Non-pigmented ciliary epithelial cell (primary cell): ENCODE results near the gene KIFC1.
"Not testable (repeated sequence)": the region's sequence is repeated elsewhere in the genome, so short reads cannot be mapped to it uniquely, and the experiment has no call there.

Experiments used
- DNase-seq: peaks from one replicate; pipeline ENCODE4 v3.0.0-alpha.2; 2010; ENCODE audit warnings: low read depth

The KIFC1 gene

GRCh38 chr6:33373960-33374910 is 17.4 kb upstream of the KIFC1 start:
- no peak for DNase-seq

- DNase-seq, result peak; percentile 54
Measured at GRCh38 chr6:33375143-33375671, 16.4 kb upstream of the KIFC1 start.

DNA sequence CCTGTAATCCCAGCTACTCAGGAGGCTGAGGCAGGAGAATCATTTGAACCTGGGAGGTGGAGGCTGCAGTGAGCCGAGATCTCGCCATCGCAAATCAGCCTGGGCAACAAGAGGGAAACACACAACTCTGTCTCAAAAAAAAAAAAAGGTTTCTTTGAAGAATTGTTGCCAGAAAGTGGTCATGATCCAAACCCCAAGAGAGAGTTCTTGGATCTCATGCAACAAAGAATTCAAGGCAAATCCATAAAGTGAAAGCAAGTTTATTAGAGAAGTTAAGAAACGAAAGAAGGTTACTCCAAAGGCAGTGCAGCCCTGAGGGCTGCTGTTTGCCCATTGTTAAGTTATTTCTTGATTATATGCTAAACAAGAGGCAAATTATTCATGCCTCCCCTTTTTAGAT is 14.5 kb upstream of the KIFC1 start:
- no peak for DNase-seq

DNA sequence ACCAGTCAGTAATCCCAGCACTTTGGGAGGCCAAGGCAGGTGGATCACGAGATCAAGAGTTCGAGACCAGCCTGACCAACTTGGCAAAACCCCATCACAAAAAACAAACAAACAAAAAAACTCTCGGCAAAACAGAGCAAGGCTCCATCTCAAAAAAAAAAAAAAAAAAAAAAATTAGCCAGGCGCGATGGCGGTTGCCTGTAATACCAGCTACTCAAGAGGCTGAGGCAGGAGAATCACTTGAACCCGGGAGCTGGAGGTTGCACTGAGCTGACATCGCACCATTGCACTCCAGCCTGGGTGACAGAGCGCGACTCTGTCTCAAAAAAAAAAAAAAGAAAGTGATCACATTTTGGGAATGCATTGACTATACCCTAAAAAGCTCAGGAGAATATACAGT is 12.4 kb upstream of the KIFC1 start:
- not testable (repeated sequence) for DNase-seq

GRCh38 chr6:33380272-33380981 is 11.2 kb upstream of the KIFC1 start:
- no peak for DNase-seq

DNA sequence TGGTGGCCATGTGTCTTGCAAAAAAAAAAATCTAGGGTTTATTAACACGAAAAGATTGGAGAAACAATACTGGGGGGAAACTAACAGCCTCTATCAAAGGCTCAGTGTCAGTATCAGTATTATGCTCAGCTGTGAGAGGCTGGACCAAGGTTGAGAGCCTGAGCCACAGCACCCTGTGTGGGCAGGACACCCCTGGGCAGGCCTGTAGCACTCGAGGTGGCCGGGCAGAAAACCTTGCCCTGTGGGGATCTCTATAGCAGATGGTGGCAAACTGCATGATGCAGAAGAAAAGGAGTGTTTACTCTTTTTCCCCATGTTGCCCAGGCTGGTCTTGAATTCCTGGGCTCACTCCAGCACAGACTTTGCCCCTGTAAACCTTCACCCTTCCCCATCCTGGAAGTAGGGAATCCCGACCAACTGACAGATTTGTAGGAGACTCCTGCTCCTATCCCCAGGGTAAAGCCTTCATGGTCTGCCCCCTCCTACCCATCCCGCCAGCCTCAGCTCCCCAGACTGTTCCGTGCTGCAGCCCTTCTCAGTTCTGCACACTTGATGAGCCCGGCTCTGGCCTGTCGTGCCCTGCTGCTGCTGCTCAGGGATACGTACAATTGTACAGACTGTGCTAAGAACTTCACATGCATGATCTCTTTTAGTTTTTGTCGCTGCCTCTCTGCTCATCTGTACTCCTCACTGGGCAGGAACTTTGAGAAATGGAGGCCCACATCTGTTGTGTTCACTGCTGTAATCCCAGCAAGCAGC is 8.0 kb upstream of the KIFC1 start:
- DNase-seq, result no peak

DNA sequence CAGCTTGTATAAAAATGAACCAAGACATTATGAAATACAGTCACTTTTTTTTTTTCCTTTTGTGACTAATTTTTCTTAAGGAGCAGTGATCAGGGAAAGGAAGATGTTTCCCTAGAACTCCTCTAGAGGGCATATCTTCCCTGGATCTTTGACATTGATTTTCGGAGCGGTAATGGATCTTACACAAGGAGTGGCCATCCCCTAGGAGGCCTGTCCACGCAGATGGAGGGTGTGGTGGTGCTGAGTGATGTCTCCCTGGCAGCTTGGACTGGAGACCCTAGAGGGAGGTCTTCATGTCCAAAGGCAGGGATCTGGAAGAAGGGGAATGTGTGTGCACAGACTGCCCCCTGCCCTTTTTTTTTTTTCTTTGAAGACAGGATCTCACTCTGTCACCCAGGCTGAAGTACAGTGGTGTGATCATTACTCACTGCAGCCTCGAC is 7.0 kb upstream of the KIFC1 start:
- DNase-seq, result no peak

DNA sequence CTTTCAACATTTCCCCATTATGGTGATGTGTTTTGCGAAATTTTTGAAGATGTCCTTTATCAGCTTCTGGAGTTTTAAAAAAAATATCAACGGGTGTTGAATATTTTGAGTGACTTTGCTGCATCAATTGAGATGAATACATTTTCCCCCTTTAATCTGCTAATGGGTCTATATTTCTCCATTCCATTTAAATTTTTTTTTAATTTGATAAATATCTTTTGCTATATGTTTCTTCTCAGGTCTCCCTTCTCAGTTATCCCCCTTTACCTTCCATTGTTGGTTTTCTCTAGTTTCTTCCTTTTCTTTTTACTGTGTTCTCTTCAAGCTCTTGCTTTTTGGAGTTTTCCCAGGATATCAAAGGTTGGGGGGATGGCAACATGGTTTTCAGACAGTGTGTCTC is 1.4 kb upstream of the KIFC1 start:
- no peak for DNase-seq

- no peak for DNase-seq
Measured at GRCh38 chr6:33390767-33391277, 801 bp upstream of the KIFC1 start.

DNA sequence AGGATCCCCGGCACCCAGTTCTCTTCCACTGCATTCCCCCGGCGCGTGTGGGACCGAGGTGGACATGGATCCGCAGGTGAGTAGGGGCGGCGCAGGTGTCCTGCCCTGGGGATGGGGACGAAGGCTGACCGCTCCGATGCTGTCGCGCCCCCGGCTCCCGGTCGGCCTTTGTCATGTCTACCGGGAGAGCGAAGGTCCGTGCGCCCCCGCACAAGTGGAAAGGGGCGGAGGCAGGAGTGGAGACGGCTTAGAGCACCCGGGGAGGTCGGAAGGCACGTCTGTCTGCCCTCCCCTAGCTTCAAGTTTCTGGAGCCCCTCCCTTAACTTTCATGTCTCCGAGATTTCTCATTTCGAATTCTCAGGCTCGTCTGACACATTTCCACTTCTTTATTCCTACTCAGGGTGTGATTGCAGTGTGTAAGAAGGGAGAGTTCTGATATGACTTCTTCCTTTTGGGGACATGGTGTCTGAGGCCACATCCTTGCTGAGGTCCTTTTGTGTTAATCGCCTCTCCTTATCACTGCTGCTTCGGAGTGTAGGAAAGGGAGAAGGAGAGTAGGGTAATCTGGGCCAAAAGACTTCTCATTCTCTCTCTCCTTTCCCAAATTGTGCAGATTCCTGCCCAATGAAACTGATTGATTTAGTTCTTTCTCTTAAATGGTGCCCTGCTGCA is 435 bp downstream of the KIFC1 start:
- DNase-seq, result no peak

- DNase-seq, result no peak
Measured at GRCh38 chr6:33392595-33392948, 949 bp downstream of the KIFC1 start.

- DNase-seq, result no peak
Measured at GRCh38 chr6:33392979-33393378, 1.4 kb downstream of the KIFC1 start.

DNA sequence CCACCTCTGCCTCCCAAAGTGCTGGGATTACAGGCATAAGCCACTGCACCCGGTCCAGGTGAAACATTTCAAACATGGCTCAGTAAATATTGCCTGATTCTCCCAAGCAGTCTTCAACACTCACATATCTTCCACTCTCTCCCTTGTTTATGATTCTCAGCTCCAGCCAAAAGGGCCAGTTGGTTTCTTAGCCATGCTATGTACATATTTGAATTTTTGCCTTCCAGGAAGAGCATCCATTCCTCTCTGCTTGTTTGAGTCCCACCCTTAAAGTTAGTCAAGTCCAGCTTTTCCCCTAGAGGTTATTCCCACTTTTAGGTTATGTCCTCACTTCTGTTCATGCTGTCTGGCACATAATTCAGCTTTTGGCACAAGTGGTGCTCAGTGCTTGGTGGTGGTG is 5.9 kb downstream of the KIFC1 start:
- DNase-seq, result no peak

- not testable (repeated sequence) for DNase-seq
Measured at GRCh38 chr6:33398601-33399000, 7.0 kb downstream of the KIFC1 start.

DNA sequence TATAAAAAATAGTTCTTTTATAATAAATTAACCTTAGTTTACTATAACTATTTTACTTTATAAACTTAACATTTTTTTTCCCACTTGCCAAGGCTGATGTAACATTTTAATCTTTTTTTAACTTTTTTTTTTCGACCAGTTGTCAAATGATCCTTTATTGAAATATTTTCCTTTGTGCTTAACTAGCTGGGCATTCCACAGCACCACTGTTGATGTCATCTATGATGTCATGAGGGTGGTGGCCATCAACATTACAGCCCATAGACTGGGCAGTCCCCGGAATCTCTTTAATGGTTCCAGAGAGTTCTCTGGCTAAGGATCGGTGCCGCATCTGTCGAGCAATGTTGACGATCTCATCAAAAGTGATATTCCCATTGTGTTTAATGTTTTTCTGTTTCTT is 8.3 kb downstream of the KIFC1 start:
- not testable (repeated sequence) for DNase-seq

GRCh38 chr6:33404884-33405283 is 13.3 kb downstream of the KIFC1 start:
- DNase-seq, result no peak

DNA sequence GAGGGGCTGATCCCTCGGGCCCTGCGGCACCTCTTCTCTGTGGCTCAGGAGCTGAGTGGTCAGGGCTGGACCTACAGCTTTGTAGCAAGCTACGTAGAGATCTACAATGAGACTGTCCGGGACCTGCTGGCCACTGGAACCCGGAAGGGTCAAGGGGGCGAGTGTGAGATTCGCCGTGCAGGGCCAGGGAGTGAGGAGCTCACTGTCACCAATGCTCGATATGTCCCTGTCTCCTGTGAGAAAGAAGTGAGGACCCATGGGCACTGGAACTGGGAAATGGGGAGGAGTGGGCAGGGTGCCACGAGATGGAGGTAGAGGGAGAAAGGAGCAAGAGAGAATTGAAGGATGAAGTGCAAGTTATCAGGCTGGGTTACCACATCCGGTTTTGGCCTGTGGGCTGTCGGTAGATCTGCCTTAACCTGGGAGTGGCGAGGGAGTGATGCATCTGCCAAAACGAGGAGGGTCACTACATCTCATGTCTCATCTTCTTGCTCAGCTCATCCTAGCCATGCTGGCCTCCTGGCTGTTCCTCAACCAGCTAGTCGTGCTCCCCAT is 13.8 kb downstream of the KIFC1 start:
- DNase-seq, result no peak

GRCh38 chr6:33406126-33406525 is 14.5 kb downstream of the KIFC1 start:
- DNase-seq, result no peak

DNA sequence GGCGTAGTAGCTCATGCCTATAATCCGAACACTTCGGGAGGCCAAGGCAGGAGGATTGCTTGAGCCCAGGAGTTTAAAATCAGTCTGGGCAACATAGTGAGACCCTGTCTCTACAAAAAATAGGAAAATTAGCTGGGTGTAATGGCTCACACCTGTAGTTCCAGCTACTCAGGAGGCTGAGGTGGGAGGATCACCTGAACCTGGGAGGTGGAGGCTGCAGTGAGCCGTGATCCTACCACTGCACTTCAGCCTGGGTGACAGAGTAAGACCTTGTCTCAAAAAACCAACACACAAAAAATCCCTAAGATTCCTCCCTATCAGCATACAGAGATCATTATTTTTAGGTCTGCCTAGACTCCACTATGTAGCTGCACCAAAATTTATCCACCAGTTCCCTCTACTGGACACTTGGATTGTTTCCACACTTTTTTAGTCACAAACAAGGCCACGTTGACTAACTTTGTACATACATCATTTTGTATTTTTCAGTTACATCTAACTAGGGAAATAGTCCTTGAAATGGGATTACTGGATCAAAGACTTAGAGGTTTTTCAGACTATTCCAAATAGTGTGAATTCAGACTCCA is 15.6 kb downstream of the KIFC1 start:
- DNase-seq, result no peak

DNA sequence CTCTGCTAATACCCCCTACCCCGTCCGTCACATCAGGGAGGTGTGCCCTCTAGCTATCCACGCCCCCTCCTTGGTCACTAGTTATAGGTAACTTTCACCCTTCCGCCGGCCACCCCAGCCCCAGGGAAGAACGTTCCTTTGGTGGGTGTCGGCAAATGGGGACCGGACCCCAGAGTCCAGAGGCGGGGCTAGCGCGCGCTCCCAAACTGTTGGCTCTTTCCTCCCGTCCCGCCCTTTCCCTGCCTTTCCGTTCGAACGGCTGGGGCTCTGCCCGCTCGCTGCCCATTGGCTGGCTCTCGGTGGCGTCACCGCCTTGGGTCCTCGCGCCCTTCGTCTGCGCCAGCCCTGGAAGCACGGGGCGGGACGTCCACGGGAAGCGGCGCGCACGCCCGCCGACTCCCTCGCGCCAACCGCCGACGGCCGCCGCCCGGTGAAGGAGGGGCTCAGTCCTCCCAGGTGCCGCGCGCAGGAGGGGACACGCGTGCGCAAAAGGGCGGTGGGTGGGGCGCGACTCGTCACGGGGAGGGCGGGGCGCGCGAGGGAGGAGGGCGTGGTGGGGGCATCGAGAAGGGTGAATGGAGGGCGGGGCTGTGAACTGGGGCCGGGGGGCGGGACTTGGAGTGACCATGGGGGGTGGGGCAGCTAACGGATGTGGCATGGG is 18.6 kb downstream of the KIFC1 start:
- DNase-seq, result peak; percentile 77
